ENCODE measurements around the gene CYP8B1. TPM values are rescaled to one million over a fixed set of nuclear protein-coding genes. Genes with fewer than 3 reads are reported as not detected.

The CYP8B1 gene
- total RNA-seq, 1 donor from 2014 or later: not detected

DNA sequence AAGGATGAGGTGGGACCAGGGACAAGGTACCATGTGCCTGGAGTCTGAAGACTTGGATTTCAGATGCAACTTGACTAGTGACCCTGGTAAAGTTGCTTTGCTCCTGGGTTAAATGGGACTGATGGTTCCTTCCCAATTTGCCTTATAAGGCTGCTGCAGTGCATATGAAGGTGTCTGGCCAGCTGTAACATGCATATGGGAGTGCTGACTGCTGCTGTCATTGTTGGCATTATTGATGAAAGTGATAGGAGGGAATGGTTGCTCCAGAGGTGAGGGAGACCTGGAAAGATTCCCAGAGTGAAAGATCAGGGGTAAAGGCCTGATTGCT is 20.5 kb downstream of the CYP8B1 start:
- H3K4me3 ChIP-seq (ENCODE audit: low read depth, low read length): no peak overlapping the region
- no peaks in the 10 kb centered on the region for H3K36me3 ChIP-seq (ENCODE audit: control insufficient read depth, insufficient read depth, low read length)
- H3K27me3 ChIP-seq (ENCODE audit: control insufficient read depth, insufficient read depth, low read length): peaks cover 2% of the 10 kb centered on the region
- no peak for DNase-seq (ENCODE audit: low read depth)
- TF ChIP-seq, protein P1, sequence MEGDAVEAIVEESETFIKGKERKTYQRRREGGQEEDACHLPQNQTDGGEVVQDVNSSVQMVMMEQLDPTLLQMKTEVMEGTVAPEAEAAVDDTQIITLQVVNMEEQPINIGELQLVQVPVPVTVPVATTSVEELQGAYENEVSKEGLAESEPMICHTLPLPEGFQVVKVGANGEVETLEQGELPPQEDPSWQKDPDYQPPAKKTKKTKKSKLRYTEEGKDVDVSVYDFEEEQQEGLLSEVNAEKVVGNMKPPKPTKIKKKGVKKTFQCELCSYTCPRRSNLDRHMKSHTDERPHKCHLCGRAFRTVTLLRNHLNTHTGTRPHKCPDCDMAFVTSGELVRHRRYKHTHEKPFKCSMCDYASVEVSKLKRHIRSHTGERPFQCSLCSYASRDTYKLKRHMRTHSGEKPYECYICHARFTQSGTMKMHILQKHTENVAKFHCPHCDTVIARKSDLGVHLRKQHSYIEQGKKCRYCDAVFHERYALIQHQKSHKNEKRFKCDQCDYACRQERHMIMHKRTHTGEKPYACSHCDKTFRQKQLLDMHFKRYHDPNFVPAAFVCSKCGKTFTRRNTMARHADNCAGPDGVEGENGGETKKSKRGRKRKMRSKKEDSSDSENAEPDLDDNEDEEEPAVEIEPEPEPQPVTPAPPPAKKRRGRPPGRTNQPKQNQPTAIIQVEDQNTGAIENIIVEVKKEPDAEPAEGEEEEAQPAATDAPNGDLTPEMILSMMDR (IDR thresholded peaks at IDR 0.05; ENCODE audit: insufficient read depth, low read length, poor library complexity, severe bottlenecking): no peak

DNA sequence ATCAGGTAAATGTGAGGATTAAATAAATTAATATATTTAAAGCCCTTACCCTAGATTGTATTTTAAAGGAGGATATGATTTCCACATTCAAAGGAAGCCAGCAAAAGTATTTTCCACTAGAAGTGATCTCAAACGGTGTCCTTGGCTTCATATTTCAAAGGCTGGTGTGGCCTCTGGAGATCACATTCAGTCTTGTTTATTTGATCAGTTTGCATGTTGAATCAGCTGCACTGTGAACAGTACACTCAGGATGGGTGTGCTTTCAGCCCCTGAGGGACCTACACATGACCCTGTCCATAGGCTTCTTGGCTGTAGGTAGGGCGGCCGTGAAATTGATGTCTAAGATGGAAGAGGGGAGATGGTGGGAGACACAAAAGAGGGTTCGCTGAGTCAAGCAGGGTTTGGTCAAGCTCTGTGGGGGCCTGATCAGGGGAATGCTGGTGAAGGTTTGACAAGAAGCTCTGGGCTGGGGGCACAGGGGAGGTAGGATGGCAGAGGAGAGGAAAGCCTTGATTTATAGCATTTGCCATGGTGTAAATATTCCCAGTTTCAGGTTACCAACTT is 21.9 kb downstream of the CYP8B1 start:
- TF ChIP-seq, protein P1 (IDR thresholded peaks at IDR 0.05; ENCODE audit: insufficient read depth, low read length, poor library complexity, severe bottlenecking): no peak
- no peak for DNase-seq (ENCODE audit: low read depth)
- peaks cover 2% of the 10 kb centered on the region for H3K27me3 ChIP-seq (ENCODE audit: control insufficient read depth, insufficient read depth, low read length)

DNA sequence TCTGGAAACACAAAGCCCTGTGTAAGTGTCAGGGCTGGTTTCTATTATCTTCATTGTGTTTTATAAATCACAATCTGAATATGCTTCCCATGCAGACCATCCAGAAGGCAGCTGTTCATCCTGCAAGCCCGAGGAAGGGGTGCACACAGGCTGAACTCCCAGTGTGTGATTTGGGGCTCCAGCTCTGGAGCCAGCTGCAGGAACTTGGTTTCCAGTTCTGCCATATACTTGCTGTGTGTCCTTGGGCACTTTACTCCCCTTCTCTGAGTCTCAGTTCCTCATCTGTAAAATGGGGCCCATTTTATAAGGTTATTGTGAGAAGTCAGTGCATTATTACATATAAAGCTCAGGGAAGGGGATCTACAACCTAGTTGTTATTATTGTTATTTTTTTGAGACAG is 22.6 kb downstream of the CYP8B1 start:
- TF ChIP-seq, protein P1 (IDR thresholded peaks at IDR 0.05; ENCODE audit: insufficient read depth, low read length, poor library complexity, severe bottlenecking): no peak
- Histone ChIP-seq H3K36me3 (ENCODE audit: control insufficient read depth, insufficient read depth, low read length) (no peaks in the 10 kb centered on the region), H3K27me3 (ENCODE audit: control insufficient read depth, insufficient read depth, low read length) (peaks cover 2% of the 10 kb centered on the region), H3K4me3 (ENCODE audit: low read depth, low read length) (no peak overlapping the region)
- no peak for DNase-seq (ENCODE audit: low read depth)

More for the DNA sequence above, 21.9 kb downstream of the CYP8B1 start:
- no peak overlapping the region for H3K4me3 ChIP-seq (ENCODE audit: low read depth, low read length)
- H3K36me3 ChIP-seq (ENCODE audit: control insufficient read depth, insufficient read depth, low read length): no peaks in the 10 kb centered on the region

DNA sequence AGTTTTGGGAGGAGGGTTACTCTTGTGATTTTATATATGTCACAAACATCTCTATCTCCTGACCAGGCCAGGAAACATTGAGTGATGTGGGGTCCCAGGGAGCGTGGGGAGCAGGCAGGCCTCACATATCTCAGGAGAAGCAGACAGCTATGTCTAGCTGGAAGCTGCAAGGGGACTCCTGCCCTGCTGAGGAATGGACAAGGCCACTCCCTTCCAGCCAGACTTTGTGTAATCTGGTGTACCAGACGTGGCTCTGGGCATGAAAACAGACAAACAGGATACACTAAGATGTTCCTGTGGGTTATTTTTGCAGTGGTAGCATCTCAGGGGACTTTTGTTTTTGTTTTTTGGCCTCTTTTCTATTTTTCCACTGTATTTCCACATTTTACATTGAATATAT is 23.2 kb downstream of the CYP8B1 start:
- Histone ChIP-seq H3K4me3 (ENCODE audit: low read depth, low read length) (no peak overlapping the region), H3K27me3 (ENCODE audit: control insufficient read depth, insufficient read depth, low read length) (peaks cover 2% of the 10 kb centered on the region), H3K36me3 (ENCODE audit: control insufficient read depth, insufficient read depth, low read length) (no peaks in the 10 kb centered on the region)
- DNase-seq (ENCODE audit: low read depth): no peak
- TF ChIP-seq, protein P1 (IDR thresholded peaks at IDR 0.05; ENCODE audit: insufficient read depth, low read length, poor library complexity, severe bottlenecking): no peak

DNA sequence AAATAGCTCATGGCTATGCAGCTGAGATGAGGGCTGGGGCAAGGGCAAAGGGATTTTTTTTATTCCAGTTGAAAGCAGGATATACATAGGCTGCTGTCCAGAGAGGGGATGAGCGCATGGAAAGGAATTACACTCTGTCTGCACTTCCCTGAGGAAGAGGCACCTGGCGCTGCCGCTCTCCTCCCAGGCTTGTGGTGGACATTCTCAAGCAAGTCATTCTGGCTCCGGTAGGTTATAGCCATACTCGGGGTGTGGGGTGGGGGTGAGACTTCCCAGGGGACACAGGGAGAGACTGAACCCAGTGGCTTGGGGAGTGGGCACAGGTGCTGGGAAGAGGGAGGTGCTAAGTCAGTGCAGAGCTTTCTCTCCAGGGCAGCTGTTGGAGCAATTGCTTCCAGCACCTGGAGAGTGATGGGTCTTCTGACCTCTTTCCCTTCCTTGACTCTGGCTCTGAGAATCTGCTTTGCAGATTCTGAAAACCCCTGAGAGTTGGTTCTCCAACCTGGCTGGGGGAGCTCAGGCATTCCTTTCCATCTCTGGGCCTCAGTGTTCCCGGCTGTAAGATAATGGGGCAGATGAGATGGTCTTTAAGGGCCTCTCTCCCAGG is 24.3 kb downstream of the CYP8B1 start:
- DNase-seq (ENCODE audit: low read depth): no peak
- Histone ChIP-seq H3K4me3 (ENCODE audit: low read depth, low read length) (no peak overlapping the region), H3K27me3 (ENCODE audit: control insufficient read depth, insufficient read depth, low read length) (peaks cover 2% of the 10 kb centered on the region)

More for the DNA sequence above, 24.3 kb downstream of the CYP8B1 start:
- no peaks in the 10 kb centered on the region for H3K36me3 ChIP-seq (ENCODE audit: control insufficient read depth, insufficient read depth, low read length)
- TF ChIP-seq, protein P1 (IDR thresholded peaks at IDR 0.05; ENCODE audit: insufficient read depth, low read length, poor library complexity, severe bottlenecking): no peak

All from kidney epithelial cell (primary cell).